Activated T-cell treated with anti-CD3 and anti-CD28 coated beads, Interleukin-2, amount 50 U/mL, for 24 hours (primary cell): Measurements from ENCODE around the gene ECE2.

Source experiments
- DNase-seq: peaks from one replicate; pipeline ENCODE4 v3.0.0-alpha.2; 2020
- H3K27ac Mint-ChIP-seq: 2 replicates; pipeline ENCODE4 v1.8.0; 2020; ENCODE audit warnings: mild to moderate bottlenecking, mixed read lengths
- H3K27me3 Mint-ChIP-seq: 2 replicates; pipeline ENCODE4 v1.8.0; 2020; ENCODE audit warnings: mixed read lengths
- H3K36me3 Mint-ChIP-seq: 2 replicates; pipeline ENCODE4 v1.8.0; 2020; ENCODE audit warnings: low read depth, mixed read lengths
- H3K4me1 Mint-ChIP-seq: 2 replicates; pipeline ENCODE4 v1.8.0; 2020; ENCODE audit warnings: low read depth, mixed read lengths
- H3K4me3 Mint-ChIP-seq: 2 replicates; pipeline ENCODE4 v1.8.0; 2020; ENCODE audit warnings: mild to moderate bottlenecking, moderate library complexity, mixed read lengths
- H3K9me3 Mint-ChIP-seq: 2 replicates; pipeline ENCODE4 v1.8.0; 2020; ENCODE audit warnings: mixed read lengths

ECE2 gene

GRCh38 chr3:184282941-184283340 lies 7.1 kb downstream of the ECE2 start:
- no peaks in the 10 kb centered on the region for H3K9me3 Mint-ChIP-seq
- no peak overlapping the region for H3K27ac Mint-ChIP-seq
- no peak overlapping the region for H3K4me3 Mint-ChIP-seq
- DNase-seq: no peak
- peaks cover 15% of the 10 kb centered on the region for H3K27me3 Mint-ChIP-seq
- H3K4me1 Mint-ChIP-seq: no peaks in the 10 kb centered on the region
- no peaks in the 10 kb centered on the region for H3K36me3 Mint-ChIP-seq

GRCh38 chr3:184283681-184284080 lies 7.9 kb downstream of the ECE2 start:
- H3K4me1 Mint-ChIP-seq: no peaks in the 10 kb centered on the region

DNA sequence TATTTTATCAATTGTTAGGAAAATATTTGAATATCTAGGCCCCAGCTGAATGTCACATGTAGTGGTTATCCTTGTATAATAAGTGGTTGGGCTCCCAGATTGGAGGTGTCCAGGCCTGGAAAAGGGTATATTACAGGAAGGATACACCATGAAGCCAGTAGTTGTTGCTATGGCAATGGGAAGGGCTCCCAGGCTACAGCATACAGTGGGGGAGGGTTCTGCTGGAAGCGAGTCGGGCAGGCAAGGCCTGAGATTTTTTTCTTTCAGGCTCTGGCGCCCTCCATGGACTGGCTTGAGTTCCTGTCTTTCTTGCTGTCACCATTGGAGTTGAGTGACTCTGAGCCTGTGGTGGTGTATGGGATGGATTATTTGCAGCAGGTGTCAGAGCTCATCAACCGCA lies 8.9 kb downstream of the ECE2 start:
- H3K27me3 Mint-ChIP-seq: peaks cover 19% of the 10 kb centered on the region
- H3K27ac Mint-ChIP-seq: no peak overlapping the region
- DNase-seq: no peak
- H3K4me1 Mint-ChIP-seq: peaks cover 2% of the 10 kb centered on the region
- H3K36me3 Mint-ChIP-seq: no peaks in the 10 kb centered on the region
- H3K4me3 Mint-ChIP-seq: no peak overlapping the region
- no peaks in the 10 kb centered on the region for H3K9me3 Mint-ChIP-seq

More at GRCh38 chr3:184283681-184284080, 7.9 kb downstream of the ECE2 start:
- DNase-seq: no peak
- H3K27ac Mint-ChIP-seq: no peak overlapping the region
- H3K27me3 Mint-ChIP-seq: peaks cover 13% of the 10 kb centered on the region
- H3K36me3 Mint-ChIP-seq: no peaks in the 10 kb centered on the region
- no peaks in the 10 kb centered on the region for H3K9me3 Mint-ChIP-seq
- no peak overlapping the region for H3K4me3 Mint-ChIP-seq

- peaks cover 2% of the 10 kb centered on the region for H3K4me1 Mint-ChIP-seq
- H3K4me3 Mint-ChIP-seq: no peak overlapping the region
- DNase-seq: peak; percentile 81
- no peak overlapping the region for H3K27ac Mint-ChIP-seq
- H3K9me3 Mint-ChIP-seq: no peaks in the 10 kb centered on the region
- H3K36me3 Mint-ChIP-seq: no peaks in the 10 kb centered on the region
- peaks cover 19% of the 10 kb centered on the region for H3K27me3 Mint-ChIP-seq
Observed at GRCh38 chr3:184289426-184289938, 13.7 kb downstream of the ECE2 start.

DNA sequence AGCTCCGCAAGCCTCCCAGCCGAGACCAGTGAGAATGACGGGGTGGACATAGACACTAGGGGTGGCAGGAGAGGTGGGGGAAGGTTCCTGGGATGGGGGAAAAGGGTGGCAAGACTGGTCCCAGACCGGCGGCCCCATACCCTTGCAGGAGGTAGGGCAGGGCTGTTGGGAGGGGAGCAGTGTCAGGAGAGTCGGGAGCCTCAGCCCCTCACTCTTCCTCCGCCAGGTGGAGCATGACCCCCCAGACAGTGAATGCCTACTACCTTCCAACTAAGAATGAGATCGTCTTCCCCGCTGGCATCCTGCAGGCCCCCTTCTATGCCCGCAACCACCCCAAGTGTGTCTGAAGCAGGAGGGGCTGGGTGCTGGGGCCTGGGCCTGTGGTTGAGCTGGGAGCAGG lies 14.5 kb downstream of the ECE2 start:
- Mint-ChIP-seq H3K27ac (no peak overlapping the region), H3K9me3 (no peaks in the 10 kb centered on the region), H3K27me3 (peaks cover 19% of the 10 kb centered on the region), H3K4me3 (no peak overlapping the region), H3K4me1 (peaks cover 2% of the 10 kb centered on the region), H3K36me3 (no peaks in the 10 kb centered on the region)
- DNase-seq: no peak

- H3K4me3 Mint-ChIP-seq: no peak overlapping the region
Observed at GRCh38 chr3:184291044-184291737, 15.4 kb downstream of the ECE2 start.

DNA sequence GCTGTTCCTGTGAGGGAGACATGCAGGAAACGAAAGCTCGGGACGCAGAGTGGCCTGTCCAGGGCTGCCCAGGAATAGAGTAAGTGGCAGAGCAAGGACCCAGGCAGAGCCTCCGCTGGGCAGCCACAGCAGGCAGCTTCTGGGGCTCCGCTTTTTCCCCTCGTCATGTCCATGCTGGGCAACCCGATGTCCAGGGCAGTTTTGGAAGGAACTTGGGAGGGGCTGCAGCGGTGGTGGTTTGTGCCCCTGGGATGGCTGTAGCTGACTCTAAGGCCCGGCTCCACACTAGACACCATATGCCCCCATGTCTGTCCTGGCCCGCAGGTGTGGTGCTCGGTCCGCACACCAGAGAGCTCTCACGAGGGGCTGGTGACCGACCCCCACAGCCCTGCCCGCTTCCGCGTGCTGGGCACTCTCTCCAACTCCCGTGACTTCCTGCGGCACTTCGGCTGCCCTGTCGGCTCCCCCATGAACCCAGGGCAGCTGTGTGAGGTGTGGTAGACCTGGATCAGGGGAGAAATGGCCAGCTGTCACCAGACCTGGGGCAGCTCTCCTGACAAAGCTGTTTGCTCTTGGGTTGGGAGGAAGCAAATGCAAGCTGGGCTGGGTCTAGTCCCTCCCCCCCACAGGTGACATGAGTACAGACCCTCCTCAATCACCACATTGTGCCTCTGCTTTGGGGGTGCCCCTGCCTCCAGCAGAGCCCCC lies 16.1 kb downstream of the ECE2 start:
- peaks cover 14% of the 10 kb centered on the region for H3K27me3 Mint-ChIP-seq
- H3K9me3 Mint-ChIP-seq: no peaks in the 10 kb centered on the region
- H3K27ac Mint-ChIP-seq: no peak overlapping the region
- no peak overlapping the region for H3K4me3 Mint-ChIP-seq
- H3K36me3 Mint-ChIP-seq: no peaks in the 10 kb centered on the region
- H3K4me1 Mint-ChIP-seq: peaks cover 2% of the 10 kb centered on the region
- DNase-seq: no peak

More at GRCh38 chr3:184291044-184291737, 15.4 kb downstream of the ECE2 start:
- no peak for DNase-seq
- H3K4me1 Mint-ChIP-seq: peaks cover 2% of the 10 kb centered on the region
- no peak overlapping the region for H3K27ac Mint-ChIP-seq
- peaks cover 15% of the 10 kb centered on the region for H3K27me3 Mint-ChIP-seq
- H3K36me3 Mint-ChIP-seq: no peaks in the 10 kb centered on the region
- no peaks in the 10 kb centered on the region for H3K9me3 Mint-ChIP-seq

- Mint-ChIP-seq H3K27ac (no peak overlapping the region), H3K4me1 (peaks cover 20% of the 10 kb centered on the region), H3K4me3 (no peak overlapping the region)
Observed at GRCh38 chr3:184295771-184296170, 19.9 kb downstream of the ECE2 start.

DNA sequence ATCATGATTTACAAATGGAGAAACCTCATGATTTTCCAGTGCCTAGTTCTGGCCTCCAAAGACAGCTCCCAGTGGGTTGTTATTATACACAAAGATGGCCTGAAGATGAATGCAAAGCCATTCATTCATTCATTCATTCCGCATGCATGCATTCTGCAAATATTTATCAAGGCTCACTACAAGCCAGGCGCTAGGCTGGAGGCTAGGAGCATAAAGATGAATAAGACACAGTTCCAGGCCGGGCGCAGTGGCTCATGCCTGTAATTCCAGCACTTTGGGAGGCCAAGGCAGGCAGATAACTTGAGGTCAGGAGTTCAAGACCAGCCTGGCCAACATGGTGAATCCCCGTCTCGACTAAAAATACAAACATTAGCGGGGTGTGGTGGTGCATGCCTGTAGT lies 20.8 kb downstream of the ECE2 start:
- Mint-ChIP-seq H3K36me3 (peaks cover 23% of the 10 kb centered on the region), H3K9me3 (no peaks in the 10 kb centered on the region), H3K27ac (no peak overlapping the region), H3K4me3 (no peak overlapping the region), H3K27me3 (no peaks in the 10 kb centered on the region), H3K4me1 (peaks cover 26% of the 10 kb centered on the region)
- no peak for DNase-seq

More at GRCh38 chr3:184295771-184296170, 19.9 kb downstream of the ECE2 start:
- Mint-ChIP-seq H3K36me3 (peaks cover 15% of the 10 kb centered on the region), H3K9me3 (no peaks in the 10 kb centered on the region), H3K27me3 (no peaks in the 10 kb centered on the region)
- no peak for DNase-seq

- Mint-ChIP-seq H3K4me3 (peak within 1 kb of the TSS; percentile 88), H3K9me3 (no peaks in the 10 kb centered on the region), H3K27me3 (no peaks in the 10 kb centered on the region), H3K27ac (peak within 1 kb of the TSS; percentile 95), H3K4me1 (peaks cover 41% of the 10 kb centered on the region), H3K36me3 (peaks cover 46% of the 10 kb centered on the region)
- peak; percentile 98 for DNase-seq
Observed at GRCh38 chr3:184298759-184299487, 23.1 kb downstream of the ECE2 start, which contains the start of gene PSMD2. TSS of gene PSMD2 (plus strand) at chr3:184299241. CDS start at chr3:184299267, 26 bp downstream.

DNA sequence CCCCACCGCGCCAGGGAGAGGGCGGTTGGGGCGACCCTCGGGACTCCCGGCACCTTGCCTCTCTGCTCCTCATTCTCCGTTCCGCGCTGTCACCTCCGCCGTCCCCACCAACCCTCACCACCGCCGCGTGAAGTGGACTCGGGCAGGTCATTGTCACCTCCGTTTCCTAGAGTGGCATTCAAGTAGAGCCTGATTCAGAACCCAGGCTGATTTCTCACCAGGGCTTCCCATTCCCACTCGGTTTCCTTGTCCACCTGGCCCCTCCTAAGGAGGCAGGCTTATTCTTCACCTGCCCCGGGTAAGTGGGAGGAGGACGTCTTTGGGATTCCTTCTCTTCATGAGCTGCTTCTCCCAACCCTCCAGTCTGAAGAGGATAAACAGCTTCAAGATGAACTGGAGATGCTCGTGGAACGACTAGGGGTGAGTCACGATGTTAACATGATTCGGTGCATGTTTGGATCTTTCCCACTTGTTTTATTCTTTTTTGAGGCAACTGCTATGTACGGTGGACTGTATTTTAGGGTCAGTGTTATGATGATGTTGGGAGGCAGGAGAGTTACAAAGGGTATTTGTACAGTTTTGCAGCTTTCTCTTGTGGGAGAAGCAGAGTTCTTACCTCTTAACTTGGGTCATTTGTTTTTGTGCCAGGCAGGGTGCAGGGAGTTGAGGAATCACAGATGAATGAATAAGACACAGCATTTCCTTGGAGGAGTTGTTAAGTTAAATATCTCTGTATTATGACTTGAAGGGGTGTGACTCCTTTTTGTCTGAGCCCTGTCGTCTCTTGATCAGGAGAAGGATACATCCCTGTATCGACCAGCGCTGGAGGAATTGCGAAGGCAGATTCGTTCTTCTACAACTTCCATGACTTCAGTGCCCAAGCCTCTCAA lies 23.9 kb downstream of the ECE2 start:
- Mint-ChIP-seq H3K9me3 (no peaks in the 10 kb centered on the region), H3K4me1 (peaks cover 41% of the 10 kb centered on the region), H3K4me3 (peak overlapping the region; percentile 88), H3K27ac (peak overlapping the region; percentile 95), H3K36me3 (peaks cover 54% of the 10 kb centered on the region), H3K27me3 (no peaks in the 10 kb centered on the region)
- DNase-seq: no peak

- Mint-ChIP-seq H3K27me3 (no peaks in the 10 kb centered on the region), H3K36me3 (peaks cover 60% of the 10 kb centered on the region), H3K27ac (peak overlapping the region; percentile 95), H3K9me3 (no peaks in the 10 kb centered on the region), H3K4me1 (peaks cover 43% of the 10 kb centered on the region), H3K4me3 (peak overlapping the region; percentile 88)
- no peak for DNase-seq
Observed at GRCh38 chr3:184300378-184300720, 24.5 kb downstream of the ECE2 start.

DNA sequence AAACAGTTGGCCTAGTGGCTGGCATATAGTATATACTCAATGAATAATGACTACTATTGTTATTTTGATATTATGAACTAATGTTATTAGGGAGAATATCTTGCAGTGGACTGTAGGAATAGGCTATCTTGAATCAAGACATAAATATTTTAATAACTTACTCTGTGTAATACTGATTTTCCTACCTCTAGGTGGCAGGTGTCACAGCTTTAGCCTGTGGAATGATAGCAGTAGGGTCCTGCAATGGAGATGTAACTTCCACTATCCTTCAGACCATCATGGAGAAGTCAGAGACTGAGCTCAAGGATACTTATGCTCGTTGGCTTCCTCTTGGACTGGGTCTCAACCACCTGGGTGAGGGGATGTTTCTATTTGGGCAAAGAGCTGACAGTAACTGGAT lies 29.8 kb downstream of the ECE2 start:
- no peaks in the 10 kb centered on the region for H3K27me3 Mint-ChIP-seq
- H3K4me1 Mint-ChIP-seq: peaks cover 30% of the 10 kb centered on the region
- H3K9me3 Mint-ChIP-seq: no peaks in the 10 kb centered on the region
- peak overlapping the region; percentile 45 for H3K27ac Mint-ChIP-seq
- no peak for DNase-seq
- H3K4me3 Mint-ChIP-seq: no peak overlapping the region
- peaks cover 97% of the 10 kb centered on the region for H3K36me3 Mint-ChIP-seq
